Mesenteric fat pad (tissue), 1 donor: ENCODE data around the gene LEKR1. TPM values are rescaled to one million over a fixed set of nuclear protein-coding genes. Genes with fewer than 3 reads are reported as not detected.

Experiments used
- total RNA-seq: library from RNA; stranded (reverse); fragmentation: NEBNext Ultra II Directional; extraction: Animal tissue kit (Norgen Biotek cat#: 25700); gene quantifications from one replicate; pipeline ENCODE4 v1.2.1, GENCODE V29; 2021
- donor health status: DM: yes; HTN: yes; CAD: no.

LEKR1 gene
- total RNA-seq, 1 donor from 2014 or later: 1.2 TPM

Other genes starting within 250 kb of the LEKR1 start
- 88.9 TPM for gene TIPARP, start 151.8 kb upstream of the LEKR1 start, total RNA-seq